Gastroesophageal sphincter (tissue), 3 donors: ENCODE measurements around the gene EIF3F.

ENCODE experiments used
- CTCF ChIP-seq, 4 experiments: fragments of 200-600 bp in 2 of 4; fragments of 450-650 bp in 2 of 4; sonication (generic) in 1 of 4; IDR thresholded peaks; one replicate each; pipeline ENCODE4 v1.5.1; 2017 to 2019; ENCODE audit warnings: antibody characterized with exemption in 4 of 4, mild to moderate bottlenecking in 2 of 4, moderate library complexity in 2 of 4
- EP300 ChIP-seq: sonication (generic); formaldehyde crosslinking; IDR thresholded peaks from one replicate; pipeline ENCODE4 v1.6.1; 2017; ENCODE audit warnings: antibody characterized with exemption, mild to moderate bottlenecking
- POLR2A ChIP-seq, 2 donors: fragments of 450-650 bp; IDR thresholded peaks; one replicate each; pipeline ENCODE4 v1.6.1; 2017; ENCODE audit warnings: antibody characterized with exemption in 2 of 2, mild to moderate bottlenecking in 2 of 2, moderate library complexity in 1 of 2
- POLR2AphosphoS5 ChIP-seq: sonication (generic); formaldehyde crosslinking; IDR thresholded peaks from one replicate; pipeline ENCODE4 v1.6.1; 2017; ENCODE audit warnings: antibody characterized with exemption

GRCh38 chr11:8049084-8049483 is 61.9 kb downstream of the EIF3F start:
- no peak for TF ChIP-seq CTCF (IDR thresholded peaks at IDR 0.05)
- TF ChIP-seq POLR2AphosphoS5, result no peak
- no peak for TF ChIP-seq POLR2A (IDR thresholded peaks at IDR 0.05)
- TF ChIP-seq EP300, result no peak
